Vagina (tissue), 2 donors: ENCODE results near the gene TBCD. TPM values are rescaled to one million over a fixed set of nuclear protein-coding genes. Genes with fewer than 3 reads are reported as not detected.

Experiments
- DNase-seq, 2 donors: peaks; one replicate each; pipeline ENCODE4 v3.0.0-alpha.2; 2017; ENCODE audit errors: extremely low spot score in 2 of 2
- H3K27ac ChIP-seq: fragments of 200-600 bp; sonication (generic); one replicate; pipeline ENCODE4 v1.5.1; 2019
- H3K27me3 ChIP-seq: fragments of 200-600 bp; sonication (generic); one replicate; pipeline ENCODE4 v1.5.1; 2019
- H3K36me3 ChIP-seq, 2 donors: fragments of 200-600 bp; sonication (generic); one replicate each; pipeline ENCODE4 v1.5.1; 2017 to 2019
- H3K4me1 ChIP-seq: fragments of 200-600 bp; sonication (generic); one replicate; pipeline ENCODE4 v1.5.1; 2019
- H3K4me3 ChIP-seq, 2 donors: fragments of 200-600 bp; sonication (generic); 1 replicate in 1 of 2; 2 replicates in 1 of 2; pipeline ENCODE4 v1.5.1; 2016 to 2019
- H3K9me3 ChIP-seq: fragments of 200-600 bp; sonication (generic); one replicate; pipeline ENCODE4 v1.5.1; 2019
- POLR2A ChIP-seq, 2 donors: fragments of 450-650 bp; IDR thresholded peaks; one replicate each; pipeline ENCODE4 v1.6.1; 2017; ENCODE audit warnings: antibody characterized with exemption in 2 of 2, mild to moderate bottlenecking in 2 of 2, moderate library complexity in 2 of 2
- POLR2AphosphoS5 ChIP-seq, 2 donors: sonication (generic); formaldehyde crosslinking; IDR thresholded peaks; one replicate each; pipeline ENCODE4 v1.9.0; 2017; ENCODE audit warnings: antibody characterized with exemption in 2 of 2, mild to moderate bottlenecking in 2 of 2, low read depth in 1 of 2; ENCODE audit not compliant: insufficient read depth in 1 of 2
- intact Hi-C: fragments of 100-400 bp; cut with DNase I; formaldehyde crosslinking; loops from one replicate; pipeline ENCODE4 v1.15.1; 2023
- total RNA-seq: library from RNA; depleted of rRNA; stranded (reverse); fragments of >200 nt; gene quantifications from one replicate; pipeline ENCODE4 v1.2.3, GENCODE V29; 2016
- TF ChIP-seq, protein P1 (sequence below), 3 experiments: fragments of 450-650 bp in 2 of 3; fragments of 200-600 bp in 1 of 3; sonication (generic) in 1 of 3; IDR thresholded peaks; one replicate each; pipeline ENCODE4 v1.5.1; 2017 to 2019; ENCODE audit warnings: antibody characterized with exemption in 3 of 3, mild to moderate bottlenecking in 2 of 3, moderate library complexity in 2 of 3

Gene TBCD
- total RNA-seq, 1 donor from 2014 or later: 79.3 TPM

DNA sequence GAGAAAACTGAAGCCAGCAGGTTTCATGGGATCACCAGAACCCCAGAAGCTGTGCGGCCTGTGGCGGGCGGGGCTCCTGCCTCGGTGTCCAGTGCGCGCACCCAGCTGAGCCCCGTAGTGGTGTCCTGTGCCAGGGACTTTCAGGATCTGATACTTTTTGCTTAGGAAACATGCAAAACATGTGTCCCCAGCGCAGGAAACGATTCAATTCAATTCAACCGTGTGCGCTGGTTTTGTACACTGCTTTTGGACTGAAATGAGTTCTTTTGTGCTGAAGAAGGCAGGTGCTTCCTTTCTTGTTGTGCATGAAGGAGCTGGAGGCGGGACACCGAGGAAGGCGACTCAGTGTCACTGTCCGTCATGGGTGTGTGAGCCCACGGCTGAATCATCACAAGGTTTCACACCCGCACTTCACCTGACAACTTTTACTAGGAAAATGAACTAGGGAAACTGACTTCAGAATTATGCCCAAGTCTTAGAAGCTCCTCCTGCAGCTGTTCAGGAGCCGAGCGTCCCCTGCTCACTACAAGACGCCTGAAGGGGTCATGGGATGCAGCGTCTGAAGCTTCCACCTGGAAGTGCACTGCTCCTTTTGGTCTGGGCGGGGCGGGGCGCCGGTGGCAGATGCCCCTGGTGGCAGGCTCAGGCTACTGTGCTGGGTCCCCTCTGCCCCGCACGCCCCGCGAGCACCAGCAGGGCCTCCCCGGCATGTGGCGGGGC is 119.4 kb downstream of the TBCD start:
- TF ChIP-seq, protein P1, sequence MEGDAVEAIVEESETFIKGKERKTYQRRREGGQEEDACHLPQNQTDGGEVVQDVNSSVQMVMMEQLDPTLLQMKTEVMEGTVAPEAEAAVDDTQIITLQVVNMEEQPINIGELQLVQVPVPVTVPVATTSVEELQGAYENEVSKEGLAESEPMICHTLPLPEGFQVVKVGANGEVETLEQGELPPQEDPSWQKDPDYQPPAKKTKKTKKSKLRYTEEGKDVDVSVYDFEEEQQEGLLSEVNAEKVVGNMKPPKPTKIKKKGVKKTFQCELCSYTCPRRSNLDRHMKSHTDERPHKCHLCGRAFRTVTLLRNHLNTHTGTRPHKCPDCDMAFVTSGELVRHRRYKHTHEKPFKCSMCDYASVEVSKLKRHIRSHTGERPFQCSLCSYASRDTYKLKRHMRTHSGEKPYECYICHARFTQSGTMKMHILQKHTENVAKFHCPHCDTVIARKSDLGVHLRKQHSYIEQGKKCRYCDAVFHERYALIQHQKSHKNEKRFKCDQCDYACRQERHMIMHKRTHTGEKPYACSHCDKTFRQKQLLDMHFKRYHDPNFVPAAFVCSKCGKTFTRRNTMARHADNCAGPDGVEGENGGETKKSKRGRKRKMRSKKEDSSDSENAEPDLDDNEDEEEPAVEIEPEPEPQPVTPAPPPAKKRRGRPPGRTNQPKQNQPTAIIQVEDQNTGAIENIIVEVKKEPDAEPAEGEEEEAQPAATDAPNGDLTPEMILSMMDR (IDR thresholded peaks at IDR 0.05): no peak
- TF ChIP-seq POLR2AphosphoS5 (IDR thresholded peaks at IDR 0.05; ENCODE audit: insufficient read depth in 1 of 2, low read depth in 1 of 2): peak; percentile 26 to 30
- no peak overlapping the region for H3K4me3 ChIP-seq
- no peak for DNase-seq
- peaks cover 0 to 10% of the 10 kb centered on the region in 2 donors for H3K36me3 ChIP-seq
- peaks cover 45% of the 10 kb centered on the region for H3K4me1 ChIP-seq
- H3K27ac ChIP-seq: peak overlapping the region; percentile 39
- H3K9me3 ChIP-seq: no peaks in the 10 kb centered on the region
- intact Hi-C loops: no loop called here
- no peaks in the 10 kb centered on the region for H3K27me3 ChIP-seq

DNA sequence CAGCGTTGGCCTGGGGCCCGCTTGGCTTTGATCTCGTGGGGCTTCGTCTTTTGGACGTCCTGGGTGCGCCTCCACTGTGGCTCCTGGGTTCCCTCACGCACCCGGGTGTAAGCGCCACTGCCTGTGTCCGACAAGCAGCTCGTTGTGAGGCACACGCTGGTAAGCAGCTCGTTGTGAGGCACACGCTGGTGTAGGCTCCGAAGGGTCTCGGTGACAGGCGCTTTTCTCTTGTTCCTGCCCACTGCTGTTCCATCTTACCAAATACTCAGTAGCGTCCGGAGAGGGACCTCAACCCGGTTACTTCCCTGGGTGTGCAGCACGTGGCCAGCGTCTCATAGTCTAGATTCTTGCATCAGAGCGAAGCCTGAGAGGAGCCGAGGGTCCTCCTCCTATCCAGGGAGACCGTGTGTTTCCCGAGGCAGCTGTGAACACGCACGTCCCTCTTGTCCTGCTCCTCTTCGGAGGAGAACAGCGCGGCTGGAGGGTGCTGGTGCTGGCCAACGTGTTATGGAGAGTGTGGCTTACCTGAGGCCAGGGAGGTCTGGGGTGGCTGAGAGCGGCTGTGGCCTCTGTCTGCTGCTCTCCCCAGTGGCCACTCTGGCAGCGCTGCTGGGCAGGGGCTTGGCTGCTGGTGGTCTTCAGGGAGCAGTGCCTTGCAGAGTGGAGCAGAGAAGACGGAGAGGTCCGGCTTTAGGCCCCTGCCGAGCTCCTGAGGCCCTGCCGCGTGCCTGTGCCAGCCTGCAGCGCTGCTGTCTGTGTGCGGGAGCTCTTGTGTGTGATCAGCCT is 120.1 kb downstream of the TBCD start:
- DNase-seq: no peak
- intact Hi-C loops: no loop called here
- Histone ChIP-seq H3K27ac (peak overlapping the region; percentile 39), H3K4me3 (no peak overlapping the region), H3K36me3 (peaks cover 0 to 10% of the 10 kb centered on the region in 2 donors), H3K4me1 (peaks cover 45% of the 10 kb centered on the region), H3K9me3 (no peaks in the 10 kb centered on the region), H3K27me3 (no peaks in the 10 kb centered on the region)
- TF ChIP-seq POLR2AphosphoS5 (IDR thresholded peaks at IDR 0.05; ENCODE audit: insufficient read depth in 1 of 2, low read depth in 1 of 2) (no peak), POLR2A (IDR thresholded peaks at IDR 0.05) (no peak)
- TF ChIP-seq, protein P1 (IDR thresholded peaks at IDR 0.05): no peak

DNA sequence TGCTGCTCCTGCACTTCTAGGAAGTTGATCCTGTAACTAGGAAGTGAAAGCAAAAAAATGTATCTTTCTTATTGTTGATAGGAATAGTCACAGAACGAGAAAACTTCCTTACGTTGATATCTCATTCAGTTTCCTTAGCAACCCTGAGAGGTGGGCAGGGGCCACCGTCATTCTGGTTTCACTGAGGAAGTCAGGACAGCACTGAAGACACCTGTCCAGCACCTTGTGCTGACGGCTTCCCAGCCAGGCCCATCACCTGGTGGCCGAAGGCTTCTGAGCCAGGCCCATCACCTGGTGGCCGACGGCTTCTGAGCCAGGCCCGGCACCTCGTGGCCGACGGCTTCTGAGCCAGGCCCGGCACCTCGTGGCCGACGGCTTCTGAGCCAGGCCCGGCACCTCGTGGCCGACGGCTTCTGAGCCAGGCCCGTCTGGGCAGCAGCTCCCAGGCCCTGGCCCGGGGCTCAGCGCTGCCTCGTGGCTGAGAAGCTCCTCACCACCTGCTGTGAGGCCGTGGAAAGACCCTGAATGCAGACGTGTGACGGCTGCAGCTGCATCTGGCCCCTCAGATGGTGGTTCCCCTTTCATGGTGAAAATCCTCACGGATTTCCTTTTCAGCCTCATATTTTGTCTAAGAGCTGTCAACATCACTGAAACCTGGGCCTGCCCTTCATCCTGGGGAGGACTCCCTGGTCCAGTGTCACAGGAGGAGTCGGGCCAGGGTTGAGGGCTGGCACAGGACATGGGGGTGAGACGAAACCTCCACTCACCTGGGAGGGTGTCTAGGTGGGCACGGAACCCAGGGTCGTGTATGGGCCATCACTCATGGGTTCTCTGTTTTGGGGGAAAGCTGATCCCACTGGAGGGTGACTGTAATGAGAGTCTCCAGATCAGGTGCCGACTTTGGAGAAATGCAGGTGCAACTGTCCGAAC is 121.0 kb downstream of the TBCD start:
- Histone ChIP-seq H3K9me3 (no peaks in the 10 kb centered on the region), H3K4me1 (peaks cover 43% of the 10 kb centered on the region), H3K27me3 (no peaks in the 10 kb centered on the region), H3K27ac (no peak overlapping the region), H3K36me3 (peaks cover 0 to 10% of the 10 kb centered on the region in 2 donors), H3K4me3 (no peak overlapping the region)
- no peak for DNase-seq
- intact Hi-C loops: no loop called here
- TF ChIP-seq, protein P1 (IDR thresholded peaks at IDR 0.05): no peak
- TF ChIP-seq POLR2A (IDR thresholded peaks at IDR 0.05) (no peak), POLR2AphosphoS5 (IDR thresholded peaks at IDR 0.05; ENCODE audit: insufficient read depth in 1 of 2, low read depth in 1 of 2) (no peak)

DNA sequence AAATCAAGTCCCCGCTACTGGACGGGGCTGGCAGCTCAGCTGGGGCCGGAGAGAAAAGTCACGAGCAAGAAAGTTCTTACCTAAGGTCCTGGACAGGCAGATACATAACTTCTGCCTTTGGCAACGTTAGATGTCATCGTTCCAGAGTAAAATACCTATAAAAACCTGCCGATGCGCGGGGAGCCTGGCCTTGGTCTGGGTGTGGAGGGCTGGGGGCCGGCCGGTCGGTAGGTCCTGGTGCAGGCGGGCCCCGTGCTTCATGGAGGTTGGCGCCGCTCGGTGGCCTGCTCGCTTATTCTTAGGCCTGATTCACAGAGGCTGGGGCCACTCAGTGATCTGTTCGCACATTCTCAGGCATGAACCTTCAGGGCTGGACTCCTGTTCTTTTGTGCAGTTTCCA is 121.7 kb downstream of the TBCD start:
- H3K4me3 ChIP-seq: no peak overlapping the region
- TF ChIP-seq POLR2A (IDR thresholded peaks at IDR 0.05) (no peak), POLR2AphosphoS5 (IDR thresholded peaks at IDR 0.05; ENCODE audit: insufficient read depth in 1 of 2, low read depth in 1 of 2) (no peak)
- TF ChIP-seq, protein P1 (IDR thresholded peaks at IDR 0.05): no peak
- no peaks in the 10 kb centered on the region for H3K9me3 ChIP-seq
- H3K4me1 ChIP-seq: peaks cover 39% of the 10 kb centered on the region
- H3K27ac ChIP-seq: no peak overlapping the region
- intact Hi-C loops: no loop called here
- no peak for DNase-seq
- peaks cover 0 to 10% of the 10 kb centered on the region in 2 donors for H3K36me3 ChIP-seq
- H3K27me3 ChIP-seq: no peaks in the 10 kb centered on the region
